Esophagus squamous epithelium (tissue), 4 donors: ENCODE results near the gene UBE2D4.

ENCODE experiments used
- POLR2A ChIP-seq, 4 donors: fragments of 450-650 bp; IDR thresholded peaks; one replicate each; pipeline ENCODE4 v1.6.1; 2017; ENCODE audit warnings: antibody characterized with exemption in 4 of 4, mild to moderate bottlenecking in 4 of 4, moderate library complexity in 3 of 4
- TF ChIP-seq, protein P1 (sequence below), 6 experiments: fragments of 450-650 bp in 4 of 6; fragments of 200-600 bp in 2 of 6; sonication (generic) in 2 of 6; IDR thresholded peaks; one replicate each; pipeline ENCODE4 v1.5.1; 2016 to 2019; ENCODE audit warnings: antibody characterized with exemption in 6 of 6, mild to moderate bottlenecking in 4 of 6, moderate library complexity in 4 of 6

- TF ChIP-seq, protein P1, sequence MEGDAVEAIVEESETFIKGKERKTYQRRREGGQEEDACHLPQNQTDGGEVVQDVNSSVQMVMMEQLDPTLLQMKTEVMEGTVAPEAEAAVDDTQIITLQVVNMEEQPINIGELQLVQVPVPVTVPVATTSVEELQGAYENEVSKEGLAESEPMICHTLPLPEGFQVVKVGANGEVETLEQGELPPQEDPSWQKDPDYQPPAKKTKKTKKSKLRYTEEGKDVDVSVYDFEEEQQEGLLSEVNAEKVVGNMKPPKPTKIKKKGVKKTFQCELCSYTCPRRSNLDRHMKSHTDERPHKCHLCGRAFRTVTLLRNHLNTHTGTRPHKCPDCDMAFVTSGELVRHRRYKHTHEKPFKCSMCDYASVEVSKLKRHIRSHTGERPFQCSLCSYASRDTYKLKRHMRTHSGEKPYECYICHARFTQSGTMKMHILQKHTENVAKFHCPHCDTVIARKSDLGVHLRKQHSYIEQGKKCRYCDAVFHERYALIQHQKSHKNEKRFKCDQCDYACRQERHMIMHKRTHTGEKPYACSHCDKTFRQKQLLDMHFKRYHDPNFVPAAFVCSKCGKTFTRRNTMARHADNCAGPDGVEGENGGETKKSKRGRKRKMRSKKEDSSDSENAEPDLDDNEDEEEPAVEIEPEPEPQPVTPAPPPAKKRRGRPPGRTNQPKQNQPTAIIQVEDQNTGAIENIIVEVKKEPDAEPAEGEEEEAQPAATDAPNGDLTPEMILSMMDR (IDR thresholded peaks at IDR 0.05): no peak
- TF ChIP-seq POLR2A (IDR thresholded peaks at IDR 0.05): no peak
These were observed 20.3 kb upstream of the UBE2D4 start for GRCh38 chr7:43905956-43906330.
